NCI-H187 treated with DMSO at 0.1 percent for 48 hours (cell line): ENCODE results near the gene DBX2.
"Not testable (repeated sequence)": the region's sequence is repeated elsewhere in the genome, so short reads cannot be mapped to it uniquely, and the experiment has no call there.

Experiments used
- DNase-seq: peaks from one replicate; lab custom pipeline; 2025; lab: John Stamatoyannopoulos, UW

DBX2 gene

GRCh38 chr12:45050751-45051571 is at the start of gene DBX2:
TSS of gene DBX2 (minus strand) at chr12:45051099. CDS start at chr12:45050927, 172 bp downstream.
- DNase-seq: no peak

- DNase-seq: no peak
Observed at GRCh38 chr12:45098766-45099165, 47.9 kb upstream of the DBX2 start.

GRCh38 chr12:45095417-45095816 is 44.5 kb upstream of the DBX2 start:
- not testable (repeated sequence) for DNase-seq

- DNase-seq: no peak
Observed at GRCh38 chr12:45093051-45093450, 42.2 kb upstream of the DBX2 start.

- no peak for DNase-seq
Observed at GRCh38 chr12:45089411-45090075, 38.6 kb upstream of the DBX2 start.

GRCh38 chr12:45088608-45089007 is 37.7 kb upstream of the DBX2 start:
- no peak for DNase-seq

- not testable (repeated sequence) for DNase-seq
Observed at GRCh38 chr12:45084248-45084647, 33.3 kb upstream of the DBX2 start.

- no peak for DNase-seq
Observed at GRCh38 chr12:45077251-45077650, 26.4 kb upstream of the DBX2 start.

- DNase-seq: no peak
Observed at GRCh38 chr12:45076417-45077026, 25.6 kb upstream of the DBX2 start.

- no peak for DNase-seq
Observed at GRCh38 chr12:45075587-45076282, 24.8 kb upstream of the DBX2 start.

GRCh38 chr12:45065125-45065626 is 14.3 kb upstream of the DBX2 start:
- DNase-seq: no peak

- DNase-seq: no peak
Observed at GRCh38 chr12:45060976-45061375, 10.1 kb upstream of the DBX2 start.

GRCh38 chr12:45051572-45052125 is 750 bp upstream of the DBX2 start:
- DNase-seq: no peak

- DNase-seq: no peak
Observed at GRCh38 chr12:45049912-45050750, 768 bp downstream of the DBX2 start.

GRCh38 chr12:45042599-45042998 is 8.3 kb downstream of the DBX2 start:
- no peak for DNase-seq

GRCh38 chr12:45040977-45041376 is 9.9 kb downstream of the DBX2 start:
- DNase-seq: no peak

- no peak for DNase-seq
Observed at GRCh38 chr12:45039757-45040156, 11.1 kb downstream of the DBX2 start.

- DNase-seq: no peak
Observed at GRCh38 chr12:45034861-45035265, 16.0 kb downstream of the DBX2 start.

GRCh38 chr12:45017916-45018315 is 33.0 kb downstream of the DBX2 start:
- DNase-seq: no peak

- DNase-seq: no peak
Observed at GRCh38 chr12:45014396-45014795, 36.5 kb downstream of the DBX2 start.

GRCh38 chr12:45012749-45013148 is 38.1 kb downstream of the DBX2 start:
- DNase-seq: no peak
